PC-3 (cell line): Measurements from ENCODE around the gene YKT6. TPM values are rescaled to one million over a fixed set of nuclear protein-coding genes. Genes with fewer than 3 reads are reported as not detected.

ENCODE experiments used
- ATAC-seq: fragments of 200-7000 bp; cut with Tn5 transposase; 2 replicates; pipeline ENCODE4 v1.9.1; 2020; ENCODE audit warnings: mild to moderate bottlenecking, moderate library complexity
- BruUV-seq: library from RNA; stranded (reverse); fragments of 400-500 nt; replicated peaks from 2 replicates; lab custom pipeline; 2021; lab: Mats Ljungman, UMichigan
- CTCF ChIA-PET: fragments of 300-600 bp; sonication (Branson Sonifier 250); formaldehyde crosslinking; loops from one replicate; lab custom pipeline; 2022; ENCODE audit warnings: antibody characterized with exemption; lab: Charles Lee
- POLR2A ChIA-PET: fragments of 300-600 bp; sonication (Branson Sonifier 250); formaldehyde crosslinking; loops from one replicate; lab custom pipeline; 2022; ENCODE audit warnings: antibody characterized with exemption; ENCODE audit not compliant: unreplicated experiment; lab: Charles Lee
- DNase-seq: peaks from one replicate; pipeline ENCODE4 v3.0.0-alpha.2; 2015
- H2AFZ ChIP-seq: fragments of 300-600 bp; sonication (generic); 2 replicates; pipeline ENCODE4 v1.6.0; 2016; ENCODE audit warnings: antibody characterized with exemption, low read length
- H3F3A ChIP-seq: fragments of 300-600 bp; sonication (generic); one replicate; pipeline ENCODE4 v1.6.0; 2017; ENCODE audit warnings: antibody characterized with exemption, low read length, control low read depth, mild to moderate bottlenecking; ENCODE audit not compliant: unreplicated experiment
- H3K27ac ChIP-seq: fragments of 300-600 bp; sonication (generic); 2 replicates; pipeline ENCODE4 v1.5.1; 2016; ENCODE audit warnings: mild to moderate bottlenecking, low read length
- H3K27me3 ChIP-seq: fragments of 300-600 bp; sonication (generic); 2 replicates; pipeline ENCODE4 v1.6.1; 2016; ENCODE audit warnings: low read length, mixed read lengths
- H3K36me3 ChIP-seq: fragments of 300-600 bp; sonication (generic); 2 replicates; pipeline ENCODE4 v1.6.1; 2016; ENCODE audit warnings: low read depth, mixed run types, low read length, mixed read lengths
- H3K4me1 ChIP-seq: fragments of 300-600 bp; sonication (generic); 2 replicates; pipeline ENCODE4 v1.5.1; 2016; ENCODE audit warnings: low read length; ENCODE audit not compliant: insufficient read depth
- H3K4me2 ChIP-seq: fragments of 300-600 bp; sonication (generic); 2 replicates; pipeline ENCODE4 v1.6.0; 2016; ENCODE audit warnings: low read length
- H3K4me3 ChIP-seq: fragments of 300-600 bp; sonication (generic); 2 replicates; pipeline ENCODE4 v1.5.1; 2016; ENCODE audit warnings: mild to moderate bottlenecking, low read length, mixed read lengths
- H3K79me2 ChIP-seq: fragments of 300-600 bp; sonication (generic); 2 replicates; pipeline ENCODE4 v1.6.1; 2017; ENCODE audit warnings: low read length, mixed read lengths
- H3K9ac ChIP-seq: fragments of 300-600 bp; sonication (generic); 2 replicates; pipeline ENCODE4 v1.6.0; 2016; ENCODE audit warnings: mild to moderate bottlenecking, low read length
- H3K9me2 ChIP-seq: fragments of 300-600 bp; sonication (generic); replicated peaks from 2 replicates; pipeline ENCODE4 v1.6.1; 2016; ENCODE audit warnings: mixed run types, low read length, mixed read lengths
- H3K9me3 ChIP-seq: fragments of 300-600 bp; sonication (generic); 2 replicates; pipeline ENCODE4 v1.6.1; 2016; ENCODE audit warnings: low read length, mixed read lengths
- H4K20me1 ChIP-seq: fragments of 300-600 bp; sonication (generic); 2 replicates; pipeline ENCODE4 v1.6.1; 2016; ENCODE audit warnings: low read length, mixed read lengths
- EZH2 ChIP-seq: fragments of 300-600 bp; sonication (generic); IDR thresholded peaks from one replicate; pipeline ENCODE4 v1.6.1; 2017; ENCODE audit warnings: antibody characterized with exemption, mild to moderate bottlenecking, low read length; ENCODE audit not compliant: unreplicated experiment
- EZH2phosphoT487 ChIP-seq: fragments of 300-600 bp; sonication (generic); IDR thresholded peaks from 2 replicates; pipeline ENCODE4 v1.6.1; 2018; ENCODE audit warnings: mild to moderate bottlenecking, antibody characterized with exemption, low read length, borderline replicate concordance
- intact Hi-C: fragments of 100-400 bp; cut with micrococcal nuclease; formaldehyde crosslinking; loops from 2 replicates; pipeline ENCODE4 v1.9.0; 2023
- total RNA-seq: library from RNA; depleted of rRNA; stranded (reverse); fragments of >200 nt; gene quantifications from 2 replicates; pipeline ENCODE4 v1.2.3, GENCODE V29; 2014
- TF ChIP-seq, protein P1 (sequence below): fragments of 300-600 bp; sonication (generic); conservative IDR thresholded peaks from 2 replicates; pipeline ENCODE4 v1.5.1; 2017; ENCODE audit warnings: antibody characterized with exemption, low read depth, mild to moderate bottlenecking, low read length

YKT6 gene
- total RNA-seq, 1 experiment from 2014 or later, result 133 TPM

GRCh38 chr7:44152971-44153947 is 47.5 kb upstream of the YKT6 start:
- Histone ChIP-seq H3K36me3 (no peaks in the 10 kb centered on the region), H3K4me1 (no peaks in the 10 kb centered on the region), H3K4me3 (no peak overlapping the region), H3K79me2 (no peaks in the 10 kb centered on the region), H3K9me2 (no peaks in the 10 kb centered on the region), H3K27ac (no peak overlapping the region), H3K4me2 (no peak overlapping the region), H3K9me3 (no peaks in the 10 kb centered on the region), H2AFZ (no peak overlapping the region), H4K20me1 (no peaks in the 10 kb centered on the region), H3K27me3 (no peaks in the 10 kb centered on the region), H3F3A (no peaks in the 10 kb centered on the region), H3K9ac (no peak overlapping the region)
- ChIA-PET CTCF (no interaction called here), POLR2A (no interaction called here)
- ATAC-seq (peak; percentile 27; the same call in 1 of the 2 replicates), DNase-seq (no peak)
- TF ChIP-seq EZH2phosphoT487 (no peak), EZH2 (no peak)
- TF ChIP-seq, protein P1, sequence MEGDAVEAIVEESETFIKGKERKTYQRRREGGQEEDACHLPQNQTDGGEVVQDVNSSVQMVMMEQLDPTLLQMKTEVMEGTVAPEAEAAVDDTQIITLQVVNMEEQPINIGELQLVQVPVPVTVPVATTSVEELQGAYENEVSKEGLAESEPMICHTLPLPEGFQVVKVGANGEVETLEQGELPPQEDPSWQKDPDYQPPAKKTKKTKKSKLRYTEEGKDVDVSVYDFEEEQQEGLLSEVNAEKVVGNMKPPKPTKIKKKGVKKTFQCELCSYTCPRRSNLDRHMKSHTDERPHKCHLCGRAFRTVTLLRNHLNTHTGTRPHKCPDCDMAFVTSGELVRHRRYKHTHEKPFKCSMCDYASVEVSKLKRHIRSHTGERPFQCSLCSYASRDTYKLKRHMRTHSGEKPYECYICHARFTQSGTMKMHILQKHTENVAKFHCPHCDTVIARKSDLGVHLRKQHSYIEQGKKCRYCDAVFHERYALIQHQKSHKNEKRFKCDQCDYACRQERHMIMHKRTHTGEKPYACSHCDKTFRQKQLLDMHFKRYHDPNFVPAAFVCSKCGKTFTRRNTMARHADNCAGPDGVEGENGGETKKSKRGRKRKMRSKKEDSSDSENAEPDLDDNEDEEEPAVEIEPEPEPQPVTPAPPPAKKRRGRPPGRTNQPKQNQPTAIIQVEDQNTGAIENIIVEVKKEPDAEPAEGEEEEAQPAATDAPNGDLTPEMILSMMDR, result no peak
- BruUV-seq, result no TSS peak
- intact Hi-C loops, result no loop called here

DNA sequence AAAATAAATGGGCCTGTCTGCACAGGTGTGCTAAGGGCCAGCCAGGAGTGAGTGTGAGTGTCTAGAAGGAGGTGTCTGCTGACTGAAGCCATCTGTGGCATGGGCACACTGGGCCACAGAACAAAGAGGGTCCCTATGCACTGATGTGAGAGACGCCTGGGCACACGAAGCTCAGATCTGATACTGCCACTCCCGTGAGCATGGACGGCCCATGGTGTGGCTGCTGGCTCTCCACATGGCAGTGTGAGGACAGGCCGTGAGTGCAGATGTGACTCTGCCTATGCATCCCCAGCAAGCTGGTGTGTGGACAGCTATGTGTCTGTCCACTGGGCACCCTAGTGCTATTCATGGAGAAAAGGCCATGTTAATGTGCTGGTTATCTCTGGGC is 46.8 kb upstream of the YKT6 start:
- no peaks in the 10 kb centered on the region for H3K36me3 ChIP-seq
- no peaks in the 10 kb centered on the region for H3K79me2 ChIP-seq
- ChIA-PET POLR2A (interaction anchor here (0.7 kb wide), 1 partner anchor 76 kb away, joined by 4 read pairs; no protein-coding TSS in a partner anchor), CTCF (no interaction called here)
- ATAC-seq, result no peak
- no peaks in the 10 kb centered on the region for H3K9me3 ChIP-seq
- no peak overlapping the region for H3K4me2 ChIP-seq
- no peak overlapping the region for H3K27ac ChIP-seq
- intact Hi-C loops, result no loop called here
- no peaks in the 10 kb centered on the region for H4K20me1 ChIP-seq
- TF ChIP-seq EZH2, result no peak
- no peak for TF ChIP-seq EZH2phosphoT487
- TF ChIP-seq, protein P1, result no peak
- H2AFZ ChIP-seq, result no peak overlapping the region
- no peak for DNase-seq
- H3K4me1 ChIP-seq, result no peaks in the 10 kb centered on the region
- no peak overlapping the region for H3K4me3 ChIP-seq
- no peaks in the 10 kb centered on the region for H3K9me2 ChIP-seq
- no peaks in the 10 kb centered on the region for H3F3A ChIP-seq
- no peak overlapping the region for H3K9ac ChIP-seq
- no peaks in the 10 kb centered on the region for H3K27me3 ChIP-seq
- no TSS peak for BruUV-seq

DNA sequence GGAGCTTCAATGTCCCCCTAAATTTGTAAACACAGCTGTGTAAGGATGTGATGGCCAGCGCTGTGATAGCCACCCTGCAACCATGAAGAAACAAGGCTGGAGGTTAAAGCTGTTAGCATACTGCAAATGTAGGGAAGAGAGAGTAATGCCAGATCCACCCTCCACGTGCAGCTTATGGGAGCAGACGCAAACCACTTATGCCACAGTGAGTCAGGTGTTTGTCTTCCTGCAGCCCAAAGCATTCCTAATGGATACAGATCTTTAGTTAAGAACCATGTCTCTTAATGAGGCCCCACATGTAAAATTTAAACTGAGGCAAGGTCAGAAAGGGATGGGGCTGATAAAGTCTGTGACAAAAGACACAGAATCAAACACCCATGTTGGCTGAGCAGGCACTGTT is 46.1 kb upstream of the YKT6 start:
- no peak overlapping the region for H3K9ac ChIP-seq
- no peaks in the 10 kb centered on the region for H3K9me2 ChIP-seq
- no peak overlapping the region for H3K4me2 ChIP-seq
- no peak overlapping the region for H3K4me3 ChIP-seq
- ChIA-PET POLR2A (interaction anchor here (0.7 kb wide), 1 partner anchor 76 kb away, joined by 4 read pairs; no protein-coding TSS in a partner anchor), CTCF (no interaction called here)
- no peaks in the 10 kb centered on the region for H3K36me3 ChIP-seq
- intact Hi-C loops, result no loop called here
- TF ChIP-seq, protein P1, result no peak
- no peak for TF ChIP-seq EZH2phosphoT487
- TF ChIP-seq EZH2, result no peak
- no peak overlapping the region for H3K27ac ChIP-seq
- no peaks in the 10 kb centered on the region for H3K27me3 ChIP-seq
- H3K4me1 ChIP-seq, result no peaks in the 10 kb centered on the region
- no peak overlapping the region for H2AFZ ChIP-seq
- BruUV-seq, result no TSS peak
- H3F3A ChIP-seq, result no peaks in the 10 kb centered on the region
- ATAC-seq, result peak; percentile 39; the same call in 1 of the 2 replicates
- no peaks in the 10 kb centered on the region for H3K79me2 ChIP-seq
- H4K20me1 ChIP-seq, result no peaks in the 10 kb centered on the region
- peak; percentile 26 for DNase-seq
- no peaks in the 10 kb centered on the region for H3K9me3 ChIP-seq
